Adrenal gland (tissue), 12 donors: ENCODE measurements around the gene MOB2. TPM values are rescaled to one million over a fixed set of nuclear protein-coding genes. Genes with fewer than 3 reads are reported as not detected.

Experiments
- DNase-seq, 7 donors: peaks; one replicate each; pipeline ENCODE4 v3.0.0-alpha.2; 2019 to 2020
- H3K27ac ChIP-seq, 5 donors: fragments of 200-600 bp; sonication (generic) in 4 of 5; 1 replicate in 3 of 5; 2 replicates in 2 of 5; pipeline versions ENCODE4 v1.5.1 to v1.8.0; 2016 to 2020; ENCODE audit warnings: mild to moderate bottlenecking in 1 of 5
- H3K27me3 ChIP-seq: fragments of 200-600 bp; 2 replicates; pipeline ENCODE4 v1.8.0; 2021
- H3K36me3 ChIP-seq, 2 donors: fragments of 200-600 bp; replicated peaks in 1 of 2; 1 replicate in 1 of 2; 2 replicates in 1 of 2; pipeline versions ENCODE4 v1.5.1 to v1.8.0; 2018 to 2022
- H3K4me1 ChIP-seq, 2 donors: fragments of 200-600 bp; replicated peaks in 1 of 2; 1 replicate in 1 of 2; 2 replicates in 1 of 2; pipeline versions ENCODE4 v1.5.1 to v1.8.0; 2018 to 2021
- H3K4me3 ChIP-seq, 4 donors: fragments of 200-600 bp; sonication (generic) in 3 of 4; one replicate each; pipeline ENCODE4 v1.5.1; 2016 to 2018
- H3K9me3 ChIP-seq, 3 donors: fragments of 200-600 bp; sonication (generic) in 1 of 3; replicated peaks in 1 of 3; 1 replicate in 2 of 3; 2 replicates in 1 of 3; pipeline versions ENCODE4 v1.5.1 to v1.8.0; 2016 to 2021
- CTCF ChIP-seq, 6 experiments: fragments of 450-650 bp in 4 of 6; fragments of 200-600 bp in 2 of 6; sonication (generic) in 1 of 6; IDR thresholded peaks; 1 replicate in 5 of 6; 2 replicates in 1 of 6; pipeline versions ENCODE4 v1.5.1 to v1.8.0; 2016 to 2021; ENCODE audit warnings: antibody characterized with exemption in 6 of 6, mild to moderate bottlenecking in 2 of 6, moderate library complexity in 1 of 6
- POLR2A ChIP-seq, 2 donors: fragments of 450-650 bp; IDR thresholded peaks; one replicate each; pipeline ENCODE4 v1.6.1; 2017; ENCODE audit warnings: antibody characterized with exemption in 2 of 2, mild to moderate bottlenecking in 2 of 2, moderate library complexity in 1 of 2
- WGBS, 4 donors: extraction: QIAGEN DNeasy Blood & Tissue Kit in 2 of 4; methylation state at CpG; one replicate each; pipeline versions ENCODE4 v1.1.5 to v1.1.7; 2013 to 2017; 5-methylcytosine and 5-hydroxymethylcytosine counted together
- intact Hi-C, 2 donors: fragments of 100-400 bp; cut with DNase I; formaldehyde crosslinking; loops; one replicate each; pipeline versions ENCODE4 v1.14.1 to v1.15.0; 2022 to 2023
- polyA plus RNA-seq, 3 donors: library from polyadenylated mRNA; stranded (reverse); fragments of 200-250 nt in 2 of 3; fragments of 350-450 nt in 1 of 3; fragmentation: Illumina TruSeq in 1 of 3; extraction: RNeasy Lipid Tissue Mini Kit (QIAGEN cat#74804) in 1 of 3; gene quantifications; one replicate each; pipeline ENCODE4 v1.2.3, GENCODE V29; 2013 to 2014
- total RNA-seq, 9 donors: library from RNA; depleted of rRNA in 4 of 9; stranded (reverse); fragments of >200 nt in 4 of 9; fragments of 120-200 nt in 1 of 9; fragmentation: NEBNext Ultra II Directional in 1 of 9; extraction: Animal tissue kit (Norgen Biotek cat#: 25700) in 1 of 9; gene quantifications; one replicate each; pipeline versions ENCODE4 v1.1.0 to v1.2.4, GENCODE V29; 2013 to 2023
- donor health status: healthy with polysubstance abuse.
- donor health status: Bipolar disorder and iron deficiency.
- donor health status: DM: yes; HTN: yes; CAD: no.
- donor health status: DM: no; HTN: no; CAD: no.
- donor health status: DM: no; HTN: no; CAD: no.
- donor health status: DM: yes; HTN: yes; CAD: no.

Gene MOB2
- total and polyA plus RNA-seq, 12 donors: 11.2 to 43.3 (median 30.6) TPM

GRCh38 chr11:1503708-1504104 lies 17.1 kb upstream of the MOB2 start:
- Histone ChIP-seq H3K27ac (peak overlapping the region in 1 of 5 donors; percentile 58), H3K4me1 (peaks cover 16 to 37% of the 10 kb centered on the region in 2 donors)
- peak in 6 of 7 donors; percentile 45 to 78 (median 60) for DNase-seq

GRCh38 chr11:1502954-1503707 lies 16.6 kb upstream of the MOB2 start:
- no peaks in the 10 kb centered on the region for H3K36me3 ChIP-seq
- no peak overlapping the region for H3K4me3 ChIP-seq
- no peaks in the 10 kb centered on the region for H3K9me3 ChIP-seq
- intact Hi-C loops: no loop called here
- 65 to 84% (median 75%) methylated on average over 4 to 20 of the region's 20 CpGs for WGBS, 4 donors
- peaks cover 16 to 37% of the 10 kb centered on the region in 2 donors for H3K4me1 ChIP-seq
- DNase-seq: peak in 1 of 7 donors; percentile 74
- no peak for TF ChIP-seq CTCF (IDR thresholded peaks at IDR 0.05)
- no peak for TF ChIP-seq POLR2A (IDR thresholded peaks at IDR 0.05)
- H3K27me3 ChIP-seq: no peaks in the 10 kb centered on the region
- peak overlapping the region in 1 of 5 donors; percentile 58 for H3K27ac ChIP-seq

More at GRCh38 chr11:1503708-1504104, 17.1 kb upstream of the MOB2 start:
- no peaks in the 10 kb centered on the region for H3K36me3 ChIP-seq
- no peak for TF ChIP-seq CTCF (IDR thresholded peaks at IDR 0.05)
- no peak for TF ChIP-seq POLR2A (IDR thresholded peaks at IDR 0.05)
- no peaks in the 10 kb centered on the region for H3K9me3 ChIP-seq
- no peaks in the 10 kb centered on the region for H3K27me3 ChIP-seq
- WGBS, 4 donors: 55 to 76% (median 58%) methylated on average over 11 to 14 of the region's 14 CpGs; no CpG with 5 or more reads in 1 of the 4 donors
- no peak overlapping the region for H3K4me3 ChIP-seq
- intact Hi-C loops: no loop called here

- H3K9me3 ChIP-seq: no peaks in the 10 kb centered on the region
- TF ChIP-seq CTCF (IDR thresholded peaks at IDR 0.05) (no peak), POLR2A (IDR thresholded peaks at IDR 0.05) (no peak)
- DNase-seq: no peak
- intact Hi-C loops: no loop called here
- H3K36me3 ChIP-seq: no peaks in the 10 kb centered on the region
- H3K27me3 ChIP-seq: no peaks in the 10 kb centered on the region
- WGBS, 4 donors: 83 to 92% (median 90%) methylated on average over 8 to 24 of the region's 24 CpGs
- H3K27ac ChIP-seq: peak overlapping the region in 1 of 5 donors; percentile 32
- no peak overlapping the region for H3K4me3 ChIP-seq
- peaks cover 9 to 33% of the 10 kb centered on the region in 2 donors for H3K4me1 ChIP-seq
Observed at GRCh38 chr11:1502168-1502953, 15.8 kb upstream of the MOB2 start.

- Histone ChIP-seq H3K4me1 (peaks cover 9 to 32% of the 10 kb centered on the region in 2 donors), H3K4me3 (no peak overlapping the region), H3K27ac (no peak overlapping the region), H3K36me3 (no peaks in the 10 kb centered on the region), H3K27me3 (no peaks in the 10 kb centered on the region), H3K9me3 (no peaks in the 10 kb centered on the region)
- DNase-seq: no peak
- 83 to 94% (median 91%) methylated on average over 13 to 25 of the region's 25 CpGs for WGBS, 4 donors
- intact Hi-C loops: no loop called here
- TF ChIP-seq POLR2A (IDR thresholded peaks at IDR 0.05) (no peak), CTCF (IDR thresholded peaks at IDR 0.05) (no peak)
Observed at GRCh38 chr11:1501421-1502167, 15.0 kb upstream of the MOB2 start.
